Stimulated activated CD4-positive, alpha-beta T cell treated with anti-CD3 and anti-CD28 coated beads, Interleukin-12 subunit alpha, Interleukin-12 subunit beta, amount 100 ng/mL, for 4 hours (primary cell): ENCODE measurements around the gene ABHD10.
A peak's percentile ranks its signal among the peaks of the same experiment; 100 is the strongest.

Experiments used
- DNase-seq: peaks from one replicate; pipeline ENCODE4 v3.0.0-alpha.2; 2020

ABHD10 gene

DNA sequence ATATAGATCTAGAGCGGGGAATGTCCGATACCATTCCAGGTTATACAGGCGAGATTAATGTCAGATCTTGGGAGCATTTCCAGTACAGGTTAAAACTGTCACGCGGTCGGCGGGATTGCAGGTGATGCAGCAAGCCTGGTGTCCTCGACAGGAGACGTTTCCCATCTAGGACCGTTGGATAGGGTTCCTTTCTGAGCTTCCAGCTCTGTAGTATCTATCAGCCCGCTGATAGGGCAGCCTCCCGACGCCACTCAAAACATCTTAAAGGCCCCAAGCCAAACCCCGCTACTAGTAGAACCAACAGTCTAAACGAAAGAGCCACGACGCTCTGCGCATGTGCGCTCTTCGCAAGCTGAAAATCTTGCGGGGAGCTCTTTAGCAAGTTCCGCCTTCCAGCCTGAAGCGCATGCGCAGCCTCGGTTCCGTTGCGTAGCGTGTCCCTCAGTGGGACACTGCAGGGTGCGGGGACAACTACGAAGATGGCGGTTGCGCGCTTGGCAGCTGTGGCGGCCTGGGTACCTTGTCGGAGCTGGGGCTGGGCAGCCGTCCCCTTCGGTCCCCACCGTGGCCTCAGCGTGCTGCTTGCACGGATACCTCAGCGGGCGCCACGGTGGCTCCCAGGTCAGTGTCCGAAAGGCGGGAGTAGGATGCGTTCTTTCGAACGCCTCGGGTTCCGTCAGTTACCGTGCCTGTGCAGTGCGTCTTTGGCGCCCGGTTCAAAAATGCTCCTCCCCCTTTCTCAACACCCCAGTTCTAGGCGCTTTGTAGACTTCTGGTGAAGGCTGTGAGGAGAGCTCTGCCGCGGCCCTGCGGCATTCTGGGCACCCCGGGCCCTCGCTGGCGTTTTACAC is at the start of gene ABHD10:
Gene ABHD10 (plus strand): TSS at position 444 of the 851 bp plus-strand sequence. CDS start 36 bp downstream, at position 480.
- peak; percentile 98 for DNase-seq

DNA sequence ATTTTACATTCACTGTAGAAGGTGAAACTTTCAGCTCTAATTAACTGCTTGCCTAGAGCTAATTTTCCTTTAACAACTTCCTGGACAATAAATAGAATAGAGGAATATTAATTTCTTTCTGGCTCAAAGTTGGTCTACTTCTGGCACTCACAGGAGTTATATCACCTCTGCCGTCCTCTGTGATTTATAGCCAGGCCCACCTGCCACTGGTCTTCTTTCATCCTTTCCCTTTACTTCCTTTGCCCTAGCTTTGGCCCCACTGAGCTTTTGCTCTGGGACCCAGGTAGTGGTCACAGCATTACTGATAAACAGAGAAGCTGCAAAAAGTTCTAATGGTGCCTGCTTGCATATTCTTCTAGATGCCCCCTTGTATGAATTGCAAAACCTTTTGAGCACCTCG is 49.3 kb upstream of the ABHD10 start:
- DNase-seq = no peak

GRCh38 chr3:111932946-111933345 is 45.9 kb upstream of the ABHD10 start:
- no peak for DNase-seq

DNA sequence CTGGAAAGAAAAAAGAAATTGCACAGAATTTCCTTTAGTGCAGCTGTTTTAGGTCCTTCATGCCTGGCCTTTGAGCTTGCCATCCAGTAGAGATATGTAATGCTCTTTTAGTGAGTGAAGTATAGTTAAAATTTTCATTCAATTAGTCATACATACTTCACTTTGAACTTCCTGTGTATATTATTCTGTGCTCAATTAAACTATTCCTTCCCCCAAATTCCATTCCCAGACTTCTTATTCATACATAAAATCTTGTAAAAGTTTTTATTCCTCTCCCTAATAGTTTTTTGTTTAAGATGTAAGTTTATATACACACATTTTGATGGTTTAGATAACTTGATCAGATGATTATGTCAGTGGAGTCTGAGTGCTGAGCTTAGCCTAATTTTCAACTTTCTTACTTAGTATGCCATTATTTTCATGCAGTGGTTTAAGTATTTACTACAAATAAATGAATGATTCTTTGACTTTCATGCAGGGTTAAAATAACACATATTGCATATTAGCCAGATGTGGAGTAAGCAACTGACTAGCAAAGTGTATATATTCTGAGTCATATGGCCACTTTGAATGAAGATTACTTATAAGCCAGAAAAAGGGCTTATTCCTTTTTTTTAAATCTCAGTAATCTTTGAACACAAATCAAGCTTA is 42.5 kb upstream of the ABHD10 start:
- DNase-seq = no peak

- DNase-seq = no peak
Measured at GRCh38 chr3:111936967-111937366, 41.9 kb upstream of the ABHD10 start.

- no peak for DNase-seq
Measured at GRCh38 chr3:111937871-111938270, 41.0 kb upstream of the ABHD10 start.

GRCh38 chr3:111939873-111940272 is 39.0 kb upstream of the ABHD10 start:
- no peak for DNase-seq

DNA sequence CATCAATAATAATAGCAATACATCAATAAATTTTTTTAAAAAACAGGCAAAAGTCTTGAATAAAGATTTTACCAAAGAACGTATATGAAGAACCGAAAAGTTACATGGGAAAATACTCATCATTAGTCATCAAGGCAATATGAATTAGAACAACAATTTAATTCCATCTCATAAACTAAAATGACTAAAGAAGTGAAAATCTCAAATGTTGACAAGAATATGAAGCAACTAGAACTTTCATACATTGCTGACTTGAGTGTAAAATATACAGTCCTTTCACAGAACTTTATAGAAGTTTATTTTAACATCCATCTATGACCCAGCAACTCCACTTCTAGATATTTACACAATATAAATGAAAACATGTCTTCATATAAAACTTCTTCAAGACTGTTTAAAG is 35.3 kb upstream of the ABHD10 start:
- DNase-seq = no peak

DNA sequence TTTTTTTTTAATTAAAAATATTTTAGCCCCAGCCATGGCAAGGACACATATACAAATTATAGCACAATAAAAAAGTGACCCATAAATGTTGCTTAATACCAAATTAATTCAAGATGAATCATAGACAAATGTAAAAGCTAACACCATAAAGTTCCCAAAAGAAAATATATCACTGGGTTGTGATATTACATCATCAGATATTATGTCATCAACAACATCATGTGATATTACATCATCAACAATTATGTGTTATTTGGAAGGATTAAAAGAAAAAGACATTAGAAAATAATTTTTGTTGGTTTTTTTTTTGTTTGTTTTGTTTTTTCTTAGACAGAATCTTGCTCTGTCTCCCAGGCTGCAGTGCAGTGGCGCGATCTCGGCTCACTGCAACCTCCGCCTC is 34.5 kb upstream of the ABHD10 start:
- no peak for DNase-seq

GRCh38 chr3:111947231-111947630 is 31.6 kb upstream of the ABHD10 start:
- no peak for DNase-seq

DNA sequence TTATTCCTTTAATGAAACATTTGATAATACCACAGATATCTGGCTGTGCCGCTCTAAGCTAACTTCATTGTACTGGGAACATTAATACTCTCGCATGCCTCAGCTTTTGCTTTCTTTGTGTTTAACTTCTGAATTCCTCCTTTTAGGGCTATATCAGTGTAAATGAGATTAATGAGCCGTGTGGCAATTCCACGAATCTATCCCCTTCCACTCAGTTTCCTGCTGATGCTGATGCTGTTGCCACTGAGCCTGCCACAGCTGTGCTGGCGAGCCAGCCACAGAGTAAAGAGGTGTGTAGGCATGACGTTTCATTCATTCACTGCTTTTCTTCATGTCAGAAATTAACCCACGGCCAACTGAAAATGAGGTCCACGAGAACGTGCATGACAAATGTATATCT is 30.0 kb upstream of the ABHD10 start:
- no peak for DNase-seq

GRCh38 chr3:111949712-111950111 is 29.1 kb upstream of the ABHD10 start:
- DNase-seq = no peak

- no peak for DNase-seq
Measured at GRCh38 chr3:111951032-111951431, 27.8 kb upstream of the ABHD10 start.

GRCh38 chr3:111952086-111952485 is 26.7 kb upstream of the ABHD10 start:
- no peak for DNase-seq

DNA sequence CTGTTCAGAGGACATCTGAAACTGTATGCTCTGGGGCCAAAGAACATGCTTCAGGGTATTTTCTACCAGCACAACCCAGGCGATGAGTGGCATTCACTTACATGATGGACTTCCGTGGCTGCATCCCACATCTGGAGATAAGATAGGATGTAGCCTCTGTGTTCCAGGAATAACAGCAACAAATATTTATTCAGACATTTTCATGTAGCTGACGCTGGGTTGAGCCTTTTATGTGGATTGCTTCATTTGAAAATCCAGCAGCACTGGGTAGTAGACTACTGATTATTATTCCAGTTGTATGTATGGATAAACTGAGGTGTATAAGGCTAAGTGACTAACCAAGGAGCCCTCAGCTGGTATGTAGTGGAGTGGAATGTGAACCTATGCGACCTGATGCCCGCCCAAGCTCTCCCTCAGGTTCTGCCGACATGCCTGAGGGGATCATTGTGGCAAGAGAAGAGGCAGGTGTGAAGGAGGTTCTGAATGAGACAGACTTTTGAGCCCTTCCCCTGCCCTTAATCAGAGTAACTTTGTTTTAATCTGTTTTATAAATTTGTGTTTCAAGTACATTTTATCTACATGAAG is 25.9 kb upstream of the ABHD10 start:
- no peak for DNase-seq

DNA sequence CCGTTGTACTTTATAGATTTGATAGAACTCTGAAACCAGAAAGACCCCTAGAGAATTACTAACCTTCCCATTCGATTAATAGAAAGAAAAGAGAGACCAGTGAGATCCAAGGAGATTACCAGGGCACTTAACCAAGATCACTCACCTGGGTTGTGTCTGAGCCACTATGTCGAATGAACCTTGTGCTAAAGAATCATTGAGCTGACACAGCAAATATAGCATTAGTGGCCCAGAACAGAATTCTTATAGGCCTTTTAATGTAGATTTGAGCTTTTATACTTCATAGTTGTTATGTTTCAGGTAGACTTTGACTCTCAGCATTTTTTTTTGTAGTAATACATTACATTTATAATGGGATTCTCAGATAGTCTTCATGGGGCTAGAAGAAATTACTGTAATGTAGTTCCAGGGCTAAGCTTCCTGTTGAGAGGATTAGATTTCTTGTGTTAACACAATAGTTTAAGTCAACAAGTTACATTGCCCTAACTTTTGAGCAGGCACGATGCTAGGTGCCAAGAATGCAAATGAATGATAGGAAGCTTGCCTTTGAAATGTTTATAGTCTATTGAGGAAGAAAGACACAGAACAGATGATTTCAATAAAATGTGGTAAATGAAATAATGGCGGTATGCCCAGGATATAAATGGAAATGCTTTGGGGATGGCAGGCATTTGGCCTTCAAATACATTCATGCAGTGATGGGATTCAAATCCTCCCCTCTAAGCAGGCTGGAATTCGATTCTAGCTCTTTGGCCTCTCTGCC is 24.4 kb upstream of the ABHD10 start:
- no peak for DNase-seq

DNA sequence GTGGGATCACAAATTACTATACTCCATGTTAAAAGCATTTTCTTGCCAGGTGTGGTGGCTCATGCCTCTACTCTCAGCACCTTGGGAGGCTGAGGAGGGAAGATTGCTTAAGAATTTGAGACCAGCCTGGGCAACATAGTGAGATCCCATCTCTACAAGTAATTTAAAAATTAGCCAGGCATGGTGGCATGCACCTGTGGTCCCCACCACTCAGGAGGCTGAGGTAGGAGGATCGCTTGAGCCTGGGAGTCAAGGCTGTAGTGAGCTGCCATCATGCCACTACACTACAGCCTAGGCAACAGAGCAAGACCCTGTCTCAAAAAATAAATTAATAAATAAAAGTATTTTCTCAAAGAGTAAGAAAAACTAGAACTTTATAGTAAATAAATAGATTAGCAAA is 22.9 kb upstream of the ABHD10 start:
- DNase-seq = no peak

DNA sequence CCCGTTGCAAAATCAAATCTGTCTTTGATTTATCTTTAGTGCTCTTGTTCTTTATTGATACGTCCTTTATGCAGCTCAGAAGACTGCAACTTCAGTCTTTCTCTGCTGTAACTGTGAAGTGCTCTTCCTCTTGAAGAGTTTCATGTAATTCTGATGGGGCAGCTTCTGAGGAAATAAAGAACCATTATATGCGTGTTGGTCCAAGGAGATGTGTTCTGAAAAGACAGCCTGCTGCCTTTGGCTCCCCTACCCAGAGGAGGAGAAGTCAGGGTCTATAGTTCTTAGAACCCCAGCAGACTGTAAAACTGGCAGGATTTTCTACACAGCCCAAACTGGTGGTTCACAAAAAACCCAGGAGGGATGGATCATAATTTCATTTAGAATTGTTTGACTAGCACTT is 22.4 kb upstream of the ABHD10 start:
- DNase-seq = no peak

- no peak for DNase-seq
Measured at GRCh38 chr3:111956995-111957734, 21.7 kb upstream of the ABHD10 start.

- no peak for DNase-seq
Measured at GRCh38 chr3:111961461-111962164, 17.2 kb upstream of the ABHD10 start.

- DNase-seq = no peak
Measured at GRCh38 chr3:111963424-111963823, 15.4 kb upstream of the ABHD10 start.

- no peak for DNase-seq
Measured at GRCh38 chr3:111965484-111965883, 13.3 kb upstream of the ABHD10 start.
